Smooth muscle cell (in vitro differentiated cells): ENCODE measurements around the gene RNF5. TPM values are rescaled to one million over a fixed set of nuclear protein-coding genes. Genes with fewer than 3 reads are reported as not detected.
A peak's percentile ranks its signal among the peaks of the same experiment; 100 is the strongest.

Experiments
- DNase-seq: peaks from one replicate; lab custom pipeline; 2025; ENCODE audit not compliant: unreplicated experiment; lab: John Stamatoyannopoulos, UW
- H2AFZ ChIP-seq: fragments of 200-600 bp; sonication (generic); 2 replicates; pipeline ENCODE4 v1.6.0; 2016; ENCODE audit warnings: antibody characterized with exemption, low read depth, mild to moderate bottlenecking
- H3F3A ChIP-seq: fragments of 200-600 bp; sonication (generic); 2 replicates; pipeline ENCODE4 v1.6.0; 2017; ENCODE audit warnings: antibody characterized with exemption, low read depth
- H3K27ac ChIP-seq: fragments of 200-600 bp; sonication (generic); 2 replicates; pipeline ENCODE4 v1.5.1; 2016; ENCODE audit warnings: low read depth, mild to moderate bottlenecking
- H3K27me3 ChIP-seq: fragments of 200-600 bp; sonication (generic); 2 replicates; pipeline ENCODE4 v1.6.1; 2016; ENCODE audit warnings: low read depth, mild to moderate bottlenecking
- H3K36me3 ChIP-seq: fragments of 200-600 bp; sonication (generic); 2 replicates; pipeline ENCODE4 v1.5.1; 2016; ENCODE audit warnings: low read depth
- H3K4me1 ChIP-seq: fragments of 200-600 bp; sonication (generic); 2 replicates; pipeline ENCODE4 v1.5.1; 2016; ENCODE audit warnings: low read depth
- H3K4me2 ChIP-seq: fragments of 200-600 bp; sonication (generic); 2 replicates; pipeline ENCODE4 v1.6.0; 2016; ENCODE audit warnings: mild to moderate bottlenecking
- H3K4me3 ChIP-seq: fragments of 200-600 bp; sonication (generic); 2 replicates; pipeline ENCODE4 v1.5.1; 2016; ENCODE audit warnings: mild to moderate bottlenecking
- H3K79me2 ChIP-seq: fragments of 200-600 bp; sonication (generic); 2 replicates; pipeline ENCODE4 v1.6.0; 2016; ENCODE audit warnings: low read depth, mild to moderate bottlenecking
- H3K9ac ChIP-seq: fragments of 200-600 bp; sonication (generic); 2 replicates; pipeline ENCODE4 v1.6.0; 2016; ENCODE audit warnings: low read depth
- H3K9me3 ChIP-seq: fragments of 200-600 bp; sonication (generic); replicated peaks from 2 replicates; pipeline ENCODE4 v1.5.1; 2016; ENCODE audit warnings: low read depth
- H4K20me1 ChIP-seq: fragments of 200-600 bp; sonication (generic); 2 replicates; pipeline ENCODE4 v1.6.0; 2016; ENCODE audit warnings: low read depth
- CTCF ChIP-seq: fragments of 200-600 bp; sonication (generic); IDR thresholded peaks from 2 replicates; pipeline ENCODE4 v1.5.1; 2017; ENCODE audit warnings: borderline replicate concordance, mild to moderate bottlenecking, antibody characterized with exemption; ENCODE audit not compliant: insufficient read depth, poor library complexity, severe bottlenecking
- WGBS: methylation state at CpG from one replicate; pipeline ENCODE4 v1.1.7; 2016; ENCODE audit warnings: low lambda C conversion rate; 5-methylcytosine and 5-hydroxymethylcytosine counted together
- polyA plus RNA-seq: library from polyadenylated mRNA; unstranded; fragments of >200 nt; fragmentation: Nextera tagmentation; extraction: Ambion mirVana; gene quantifications from 2 replicates; pipeline ENCODE4 v1.2.1, GENCODE V29; 2016
- total RNA-seq: library from RNA; depleted of rRNA; stranded (reverse); fragments of >200 nt; gene quantifications from 2 replicates; pipeline ENCODE4 v1.2.3, GENCODE V29; 2014

The RNF5 gene
- total and polyA plus RNA-seq, 2 experiments from 2014 or later = 49.3 to 75.9 TPM

GRCh38 chr6:32167154-32167760 is 10.9 kb upstream of the RNF5 start:
- DNase-seq = no peak
- Histone ChIP-seq H3F3A (peaks cover 8% of the 10 kb centered on the region), H3K79me2 (peaks cover 6% of the 10 kb centered on the region), H3K4me2 (no peak overlapping the region), H3K36me3 (no peaks in the 10 kb centered on the region), H2AFZ (no peak overlapping the region), H3K4me1 (no peaks in the 10 kb centered on the region), H3K27ac (peak overlapping the region; percentile 12), H3K4me3 (no peak overlapping the region), H3K9ac (no peak overlapping the region), H3K9me3 (no peaks in the 10 kb centered on the region), H4K20me1 (no peaks in the 10 kb centered on the region), H3K27me3 (no peaks in the 10 kb centered on the region)
- 87% methylated on average over 29 of the region's 32 CpGs for WGBS
- TF ChIP-seq CTCF = no peak

- Histone ChIP-seq H3K79me2 (peaks cover 11% of the 10 kb centered on the region), H4K20me1 (no peaks in the 10 kb centered on the region), H3F3A (peaks cover 8% of the 10 kb centered on the region), H2AFZ (no peak overlapping the region), H3K4me2 (no peak overlapping the region), H3K4me1 (no peaks in the 10 kb centered on the region), H3K9ac (no peak overlapping the region), H3K9me3 (no peaks in the 10 kb centered on the region), H3K36me3 (no peaks in the 10 kb centered on the region), H3K27me3 (no peaks in the 10 kb centered on the region), H3K4me3 (no peak overlapping the region), H3K27ac (peak overlapping the region; percentile 12)
- no peak for TF ChIP-seq CTCF
- no peak for DNase-seq
- 35% methylated on average over 6 of the region's 6 CpGs for WGBS
These were observed 10.4 kb upstream of the RNF5 start for GRCh38 chr6:32167761-32168262.

- peaks cover 8% of the 10 kb centered on the region for H3F3A ChIP-seq
- H3K4me1 ChIP-seq = no peaks in the 10 kb centered on the region
- H3K79me2 ChIP-seq = peaks cover 15% of the 10 kb centered on the region
- no peaks in the 10 kb centered on the region for H3K9me3 ChIP-seq
- no peak overlapping the region for H2AFZ ChIP-seq
- H3K27me3 ChIP-seq = no peaks in the 10 kb centered on the region
- H3K9ac ChIP-seq = no peak overlapping the region
- no peak for TF ChIP-seq CTCF
- no peak overlapping the region for H3K4me3 ChIP-seq
- WGBS = 86% methylated on average over 2 of the region's 2 CpGs
- peak overlapping the region; percentile 12 for H3K27ac ChIP-seq
- no peak overlapping the region for H3K4me2 ChIP-seq
- DNase-seq = no peak
- no peaks in the 10 kb centered on the region for H3K36me3 ChIP-seq
- no peaks in the 10 kb centered on the region for H4K20me1 ChIP-seq
These were observed 9.9 kb upstream of the RNF5 start for GRCh38 chr6:32168350-32168749.
